Neural crest cell (in vitro differentiated cells): ENCODE measurements around the gene RFTN2. TPM values are rescaled to one million over a fixed set of nuclear protein-coding genes. Genes with fewer than 3 reads are reported as not detected.

Experiments
- DNase-seq: peaks from one replicate; pipeline ENCODE4 v3.0.0; 2021; ENCODE audit warnings: low read depth, mixed read lengths, low spot score
- H3K27ac Mint-ChIP-seq: one replicate; pipeline ENCODE4 v1.8.0; 2021; ENCODE audit warnings: mild to moderate bottlenecking, mixed read lengths; ENCODE audit not compliant: unreplicated experiment
- H3K27me3 Mint-ChIP-seq: 2 replicates; pipeline ENCODE4 v1.8.0; 2021; ENCODE audit warnings: low read depth, mild to moderate bottlenecking, mixed read lengths
- H3K36me3 Mint-ChIP-seq: 2 replicates; pipeline ENCODE4 v1.8.0; 2021; ENCODE audit warnings: low read depth, mild to moderate bottlenecking, mixed read lengths
- H3K4me1 Mint-ChIP-seq: 2 replicates; pipeline ENCODE4 v1.8.0; 2021; ENCODE audit warnings: mixed read lengths
- H3K4me3 Mint-ChIP-seq: one replicate; pipeline ENCODE4 v1.8.0; 2021; ENCODE audit warnings: mild to moderate bottlenecking, mixed read lengths
- H3K9me3 Mint-ChIP-seq: 2 replicates; pipeline ENCODE4 v1.8.0; 2021; ENCODE audit warnings: mixed read lengths
- total RNA-seq: library from RNA; stranded (reverse); gene quantifications from 2 replicates; pipeline ENCODE4 v1.2.1, GENCODE V29; 2021
- TF ChIP-seq, protein P1 (sequence below): fragments of 200-600 bp; sonication (generic); conservative IDR thresholded peaks from 2 replicates; pipeline ENCODE4 v1.5.0; 2021; ENCODE audit warnings: antibody characterized with exemption, mild to moderate bottlenecking

RFTN2 gene
- total RNA-seq, 1 donor from 2014 or later: 16.0 TPM

DNA sequence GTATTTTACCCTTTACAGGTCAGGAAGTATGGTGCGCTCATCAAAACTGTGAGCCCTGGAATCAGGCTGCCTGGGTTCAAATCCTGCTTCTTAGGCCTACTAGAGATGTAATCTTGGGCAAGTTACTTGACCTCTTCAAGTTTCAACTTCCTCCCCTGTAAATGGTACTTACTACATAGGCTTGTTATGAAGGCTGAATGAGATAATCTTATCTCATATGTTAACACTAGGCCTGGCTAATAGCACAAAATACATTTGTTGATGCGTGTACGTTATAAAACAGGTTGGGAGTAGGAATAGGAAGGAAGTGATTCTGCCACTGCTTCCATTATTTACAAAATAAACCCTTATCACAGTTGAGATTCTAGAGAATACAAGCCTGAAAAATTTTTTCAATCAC is 1.7 kb upstream of the RFTN2 start:
- DNase-seq: no peak
- H3K27ac Mint-ChIP-seq: no peak overlapping the region
- TF ChIP-seq, protein P1, sequence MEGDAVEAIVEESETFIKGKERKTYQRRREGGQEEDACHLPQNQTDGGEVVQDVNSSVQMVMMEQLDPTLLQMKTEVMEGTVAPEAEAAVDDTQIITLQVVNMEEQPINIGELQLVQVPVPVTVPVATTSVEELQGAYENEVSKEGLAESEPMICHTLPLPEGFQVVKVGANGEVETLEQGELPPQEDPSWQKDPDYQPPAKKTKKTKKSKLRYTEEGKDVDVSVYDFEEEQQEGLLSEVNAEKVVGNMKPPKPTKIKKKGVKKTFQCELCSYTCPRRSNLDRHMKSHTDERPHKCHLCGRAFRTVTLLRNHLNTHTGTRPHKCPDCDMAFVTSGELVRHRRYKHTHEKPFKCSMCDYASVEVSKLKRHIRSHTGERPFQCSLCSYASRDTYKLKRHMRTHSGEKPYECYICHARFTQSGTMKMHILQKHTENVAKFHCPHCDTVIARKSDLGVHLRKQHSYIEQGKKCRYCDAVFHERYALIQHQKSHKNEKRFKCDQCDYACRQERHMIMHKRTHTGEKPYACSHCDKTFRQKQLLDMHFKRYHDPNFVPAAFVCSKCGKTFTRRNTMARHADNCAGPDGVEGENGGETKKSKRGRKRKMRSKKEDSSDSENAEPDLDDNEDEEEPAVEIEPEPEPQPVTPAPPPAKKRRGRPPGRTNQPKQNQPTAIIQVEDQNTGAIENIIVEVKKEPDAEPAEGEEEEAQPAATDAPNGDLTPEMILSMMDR: no peak
- H3K4me3 Mint-ChIP-seq: peak overlapping the region; percentile 73
- H3K36me3 Mint-ChIP-seq: no peaks in the 10 kb centered on the region
- no peaks in the 10 kb centered on the region for H3K9me3 Mint-ChIP-seq
- H3K4me1 Mint-ChIP-seq: peaks cover 46% of the 10 kb centered on the region
- no peaks in the 10 kb centered on the region for H3K27me3 Mint-ChIP-seq

DNA sequence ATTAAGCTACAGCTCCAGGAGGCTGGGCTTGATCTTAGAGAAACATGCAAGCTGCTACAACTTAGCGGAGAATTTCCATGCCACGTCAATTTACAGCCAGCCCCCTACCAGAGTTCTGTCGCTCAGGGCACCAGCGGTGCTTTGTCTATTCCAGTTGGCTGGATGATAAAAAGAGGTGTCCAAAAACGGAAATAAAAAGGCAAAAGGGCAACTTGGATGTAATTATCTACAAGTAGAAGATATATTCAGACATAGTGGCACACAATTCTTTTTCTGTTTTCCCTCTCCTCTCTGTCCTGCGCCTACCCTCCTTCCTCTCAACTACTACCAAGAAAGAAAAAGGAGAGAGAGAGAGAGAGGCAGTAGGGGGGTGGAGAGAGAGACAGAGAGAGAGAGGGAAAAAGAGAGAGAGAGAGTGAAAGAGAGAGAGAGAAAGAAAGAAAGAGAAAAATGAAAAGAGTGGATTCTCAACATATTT is 363 bp upstream of the RFTN2 start:
- H3K27ac Mint-ChIP-seq: peak overlapping the region; percentile 85
- H3K4me1 Mint-ChIP-seq: peaks cover 52% of the 10 kb centered on the region
- DNase-seq: peak; percentile 37
- H3K36me3 Mint-ChIP-seq: peaks cover 6% of the 10 kb centered on the region
- H3K9me3 Mint-ChIP-seq: peaks cover 2% of the 10 kb centered on the region
- H3K27me3 Mint-ChIP-seq: no peaks in the 10 kb centered on the region
- H3K4me3 Mint-ChIP-seq: peak overlapping the region; percentile 91
- TF ChIP-seq, protein P1: no peak

DNA sequence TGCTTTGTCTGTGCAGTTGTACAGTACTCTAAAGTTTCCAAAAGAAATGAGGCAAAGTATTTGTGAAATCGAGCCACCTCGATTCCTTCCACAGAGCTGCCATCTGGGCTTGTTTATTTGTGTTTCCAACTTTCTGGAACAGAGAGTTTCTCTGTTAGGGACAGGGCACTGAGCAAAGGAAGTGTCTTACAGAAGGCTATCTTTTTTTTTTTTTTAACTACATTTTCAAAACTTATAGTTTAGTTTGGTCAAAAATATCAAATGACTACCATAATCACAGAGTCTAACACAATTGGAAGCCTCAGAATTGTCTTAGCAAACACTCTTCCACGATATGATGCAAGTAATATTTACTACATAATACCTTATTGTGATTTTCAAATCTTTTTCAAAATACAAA is 796 bp downstream of the RFTN2 start:
- TF ChIP-seq, protein P1: no peak
- peaks cover 6% of the 10 kb centered on the region for H3K9me3 Mint-ChIP-seq
- H3K4me3 Mint-ChIP-seq: peak overlapping the region; percentile 91
- no peaks in the 10 kb centered on the region for H3K27me3 Mint-ChIP-seq
- H3K36me3 Mint-ChIP-seq: peaks cover 13% of the 10 kb centered on the region
- H3K27ac Mint-ChIP-seq: no peak overlapping the region
- DNase-seq: no peak
- peaks cover 58% of the 10 kb centered on the region for H3K4me1 Mint-ChIP-seq

DNA sequence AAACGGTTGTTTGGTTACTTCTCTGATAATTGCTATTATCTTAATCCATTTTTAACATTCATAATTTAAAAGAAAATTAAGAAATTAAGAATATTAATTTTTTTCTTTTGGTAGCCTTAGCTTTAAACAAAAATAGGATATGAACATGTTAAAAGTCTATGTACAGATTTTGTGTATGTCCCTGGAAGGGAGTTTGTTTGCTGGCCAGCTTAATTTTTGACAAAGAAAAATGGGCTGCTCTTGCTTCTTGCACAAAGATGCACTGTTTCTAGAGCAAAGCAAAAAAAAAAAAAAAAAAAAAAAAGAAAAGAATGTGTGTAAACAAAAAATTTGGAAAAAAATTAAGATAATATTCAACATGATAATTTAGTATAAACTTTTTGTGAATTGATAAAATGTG is 1.3 kb downstream of the RFTN2 start:
- no peak for DNase-seq
- peaks cover 59% of the 10 kb centered on the region for H3K4me1 Mint-ChIP-seq
- H3K9me3 Mint-ChIP-seq: peaks cover 7% of the 10 kb centered on the region
- H3K27me3 Mint-ChIP-seq: no peaks in the 10 kb centered on the region
- peaks cover 16% of the 10 kb centered on the region for H3K36me3 Mint-ChIP-seq
- H3K27ac Mint-ChIP-seq: no peak overlapping the region
- TF ChIP-seq, protein P1: no peak
- H3K4me3 Mint-ChIP-seq: peak overlapping the region; percentile 52

DNA sequence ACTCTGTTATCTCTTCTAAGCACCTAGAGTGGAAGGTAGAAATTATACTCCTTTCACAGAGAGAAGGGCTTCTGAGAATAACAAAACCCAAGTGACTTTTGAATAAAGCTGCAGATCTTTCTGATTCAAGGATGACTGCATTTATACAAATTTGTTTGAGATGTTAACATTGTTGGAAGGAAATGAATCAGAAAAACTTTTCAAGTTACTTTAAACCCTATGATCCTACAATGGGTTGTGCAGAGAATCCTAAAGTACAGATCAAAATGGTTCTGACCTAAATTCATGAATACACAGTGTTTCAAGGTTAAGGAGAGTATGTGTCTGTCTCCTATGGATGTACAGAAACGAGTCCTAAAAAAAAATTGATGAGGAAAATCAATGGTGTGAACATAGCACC is 1.8 kb downstream of the RFTN2 start:
- no peaks in the 10 kb centered on the region for H3K27me3 Mint-ChIP-seq
- H3K36me3 Mint-ChIP-seq: peaks cover 19% of the 10 kb centered on the region
- TF ChIP-seq, protein P1: no peak
- peak overlapping the region; percentile 7 for H3K27ac Mint-ChIP-seq
- DNase-seq: no peak
- peaks cover 59% of the 10 kb centered on the region for H3K4me1 Mint-ChIP-seq
- peak overlapping the region; percentile 85 for H3K4me3 Mint-ChIP-seq
- H3K9me3 Mint-ChIP-seq: peaks cover 10% of the 10 kb centered on the region
